DOHH2 (cell line): ENCODE measurements around the gene AP3D1.

Source experiments
- H3F3A ChIP-seq: fragments of 200-600 bp; sonication (generic), shearing (Covaris generic); 2 replicates; pipeline ENCODE4 v1.6.0; 2016; ENCODE audit warnings: antibody characterized with exemption, mild to moderate bottlenecking; ENCODE audit not compliant: control insufficient read depth, insufficient read depth
- H3K27ac ChIP-seq: fragments of 200-600 bp; sonication (generic); 2 replicates; pipeline ENCODE4 v1.5.1; 2014; ENCODE audit warnings: low read depth, mild to moderate bottlenecking, low read length, moderate library complexity
- H3K27me3 ChIP-seq: fragments of 200-600 bp; sonication (generic); 2 replicates; pipeline ENCODE4 v1.6.1; 2014; ENCODE audit warnings: mild to moderate bottlenecking, low read length, mixed read lengths; ENCODE audit not compliant: control insufficient read depth
- H3K36me3 ChIP-seq: fragments of 200-600 bp; sonication (generic); 2 replicates; pipeline ENCODE4 v1.6.1; 2014; ENCODE audit warnings: mild to moderate bottlenecking, low read length, moderate library complexity, mixed read lengths; ENCODE audit not compliant: control insufficient read depth
- H3K4me1 ChIP-seq: fragments of 200-600 bp; sonication (generic); 2 replicates; pipeline ENCODE4 v1.6.1; 2014; ENCODE audit warnings: mild to moderate bottlenecking, low read length, mixed read lengths; ENCODE audit not compliant: control insufficient read depth
- H3K4me2 ChIP-seq: fragments of 200-600 bp; sonication (generic); 2 replicates; pipeline ENCODE4 v1.6.0; 2014; ENCODE audit warnings: mild to moderate bottlenecking, low read length, moderate library complexity
- H3K4me3 ChIP-seq: fragments of 200-600 bp; sonication (generic); 2 replicates; pipeline ENCODE4 v1.5.1; 2014; ENCODE audit warnings: mild to moderate bottlenecking, low read length, mixed read lengths
- H3K79me2 ChIP-seq: fragments of 200-600 bp; sonication (generic); 2 replicates; pipeline ENCODE4 v1.6.1; 2014; ENCODE audit warnings: mild to moderate bottlenecking, low read length, mixed read lengths; ENCODE audit not compliant: control insufficient read depth
- H3K9me2 ChIP-seq: fragments of 200-600 bp; sonication (generic); replicated peaks from 2 replicates; pipeline ENCODE4 v1.6.1; 2014; ENCODE audit warnings: mild to moderate bottlenecking, low read length, mixed read lengths; ENCODE audit not compliant: control insufficient read depth
- H3K9me3 ChIP-seq: fragments of 200-600 bp; sonication (generic); 2 replicates; pipeline ENCODE4 v1.6.1; 2014; ENCODE audit warnings: antibody characterized with exemption, low read length, mixed read lengths; ENCODE audit not compliant: control insufficient read depth, insufficient read depth
- H4K20me1 ChIP-seq: fragments of 200-600 bp; sonication (generic); 2 replicates; pipeline ENCODE4 v1.6.0; 2014; ENCODE audit warnings: low read depth, mild to moderate bottlenecking, antibody characterized with exemption, low read length, moderate library complexity; ENCODE audit not compliant: control insufficient read depth, insufficient read depth
- EZH2phosphoT487 ChIP-seq: fragments of 200-600 bp; sonication (generic); IDR thresholded peaks from 2 replicates; pipeline ENCODE4 v1.6.1; 2017; ENCODE audit warnings: borderline replicate concordance, mild to moderate bottlenecking, antibody characterized with exemption, low read length, moderate library complexity, mixed read lengths
- TF ChIP-seq, protein P1 (sequence below): fragments of 200-600 bp; sonication (generic); IDR thresholded peaks from one replicate; pipeline ENCODE4 v1.5.1; 2014; ENCODE audit warnings: antibody characterized with exemption, mild to moderate bottlenecking, low read depth, low read length; ENCODE audit not compliant: poor library complexity, severe bottlenecking

The AP3D1 gene

DNA sequence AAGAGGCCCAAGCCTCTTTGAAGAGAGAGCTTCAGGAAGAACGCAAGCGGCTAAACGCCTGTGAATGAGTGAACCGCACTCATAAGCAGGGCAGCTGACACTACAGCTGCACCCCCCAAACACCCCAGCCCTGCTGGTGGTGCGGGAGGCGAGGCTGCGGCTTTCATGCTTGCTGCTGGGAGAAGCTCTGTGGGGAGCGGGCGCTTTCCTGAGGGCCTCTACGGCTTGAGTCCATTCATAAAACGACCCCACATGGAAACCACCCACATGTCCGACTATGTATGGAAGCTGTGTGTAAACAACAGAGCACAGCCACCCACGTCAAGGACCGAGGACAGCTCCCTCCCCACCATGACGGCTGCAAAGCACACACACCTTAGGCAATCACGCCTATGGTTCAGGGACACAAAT is 5.5 kb downstream of the AP3D1 start:
- Histone ChIP-seq H3K36me3 (peaks cover 15% of the 10 kb centered on the region), H3K27me3 (no peaks in the 10 kb centered on the region), H3K4me3 (no peak overlapping the region), H3K4me2 (no peak overlapping the region), H3K4me1 (peaks cover 22% of the 10 kb centered on the region), H3K27ac (no peak overlapping the region), H3K79me2 (peaks cover 98% of the 10 kb centered on the region), H3K9me2 (no peaks in the 10 kb centered on the region), H3F3A (no peaks in the 10 kb centered on the region), H4K20me1 (peaks cover 10% of the 10 kb centered on the region; the same call in 1 of the 2 replicates), H3K9me3 (no peaks in the 10 kb centered on the region)
- TF ChIP-seq EZH2phosphoT487 = no peak
- TF ChIP-seq, protein P1, sequence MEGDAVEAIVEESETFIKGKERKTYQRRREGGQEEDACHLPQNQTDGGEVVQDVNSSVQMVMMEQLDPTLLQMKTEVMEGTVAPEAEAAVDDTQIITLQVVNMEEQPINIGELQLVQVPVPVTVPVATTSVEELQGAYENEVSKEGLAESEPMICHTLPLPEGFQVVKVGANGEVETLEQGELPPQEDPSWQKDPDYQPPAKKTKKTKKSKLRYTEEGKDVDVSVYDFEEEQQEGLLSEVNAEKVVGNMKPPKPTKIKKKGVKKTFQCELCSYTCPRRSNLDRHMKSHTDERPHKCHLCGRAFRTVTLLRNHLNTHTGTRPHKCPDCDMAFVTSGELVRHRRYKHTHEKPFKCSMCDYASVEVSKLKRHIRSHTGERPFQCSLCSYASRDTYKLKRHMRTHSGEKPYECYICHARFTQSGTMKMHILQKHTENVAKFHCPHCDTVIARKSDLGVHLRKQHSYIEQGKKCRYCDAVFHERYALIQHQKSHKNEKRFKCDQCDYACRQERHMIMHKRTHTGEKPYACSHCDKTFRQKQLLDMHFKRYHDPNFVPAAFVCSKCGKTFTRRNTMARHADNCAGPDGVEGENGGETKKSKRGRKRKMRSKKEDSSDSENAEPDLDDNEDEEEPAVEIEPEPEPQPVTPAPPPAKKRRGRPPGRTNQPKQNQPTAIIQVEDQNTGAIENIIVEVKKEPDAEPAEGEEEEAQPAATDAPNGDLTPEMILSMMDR = no peak

DNA sequence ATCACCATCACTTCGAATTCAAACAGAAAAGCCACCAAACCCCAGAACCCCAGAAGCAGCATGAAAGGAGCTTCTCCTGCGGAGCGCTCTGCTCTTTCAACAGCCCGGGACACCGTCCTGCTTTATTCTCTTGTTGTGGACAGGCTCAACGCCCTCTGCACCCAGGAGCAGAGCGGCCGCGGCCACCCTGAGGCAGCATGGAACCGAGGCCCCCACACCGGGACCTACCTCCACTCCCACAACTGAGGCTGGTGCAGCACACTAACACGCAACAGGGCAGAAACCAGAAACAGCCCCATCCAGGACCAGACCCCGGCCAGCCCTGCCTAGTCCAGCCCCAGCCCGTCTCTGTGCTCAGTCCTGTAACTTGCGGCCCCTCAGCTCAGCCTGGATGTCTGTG is 7.2 kb downstream of the AP3D1 start:
- H3K36me3 ChIP-seq = peaks cover 5% of the 10 kb centered on the region; the same call in 1 of the 2 replicates
- H3K27me3 ChIP-seq = no peaks in the 10 kb centered on the region
- peaks cover 9% of the 10 kb centered on the region; the same call in 1 of the 2 replicates for H3K4me1 ChIP-seq
- H3F3A ChIP-seq = no peaks in the 10 kb centered on the region
- TF ChIP-seq EZH2phosphoT487 = no peak
- TF ChIP-seq, protein P1 = no peak
- H3K27ac ChIP-seq = no peak overlapping the region
- no peak overlapping the region for H3K4me2 ChIP-seq
- H3K9me2 ChIP-seq = no peaks in the 10 kb centered on the region
- no peaks in the 10 kb centered on the region for H3K9me3 ChIP-seq
- H3K79me2 ChIP-seq = peaks cover 98% of the 10 kb centered on the region
- no peak overlapping the region for H3K4me3 ChIP-seq
- 0 out of 2 replicates have a peak, but pooled peaks cover 5% of the 10 kb centered on the region for H4K20me1 ChIP-seq

DNA sequence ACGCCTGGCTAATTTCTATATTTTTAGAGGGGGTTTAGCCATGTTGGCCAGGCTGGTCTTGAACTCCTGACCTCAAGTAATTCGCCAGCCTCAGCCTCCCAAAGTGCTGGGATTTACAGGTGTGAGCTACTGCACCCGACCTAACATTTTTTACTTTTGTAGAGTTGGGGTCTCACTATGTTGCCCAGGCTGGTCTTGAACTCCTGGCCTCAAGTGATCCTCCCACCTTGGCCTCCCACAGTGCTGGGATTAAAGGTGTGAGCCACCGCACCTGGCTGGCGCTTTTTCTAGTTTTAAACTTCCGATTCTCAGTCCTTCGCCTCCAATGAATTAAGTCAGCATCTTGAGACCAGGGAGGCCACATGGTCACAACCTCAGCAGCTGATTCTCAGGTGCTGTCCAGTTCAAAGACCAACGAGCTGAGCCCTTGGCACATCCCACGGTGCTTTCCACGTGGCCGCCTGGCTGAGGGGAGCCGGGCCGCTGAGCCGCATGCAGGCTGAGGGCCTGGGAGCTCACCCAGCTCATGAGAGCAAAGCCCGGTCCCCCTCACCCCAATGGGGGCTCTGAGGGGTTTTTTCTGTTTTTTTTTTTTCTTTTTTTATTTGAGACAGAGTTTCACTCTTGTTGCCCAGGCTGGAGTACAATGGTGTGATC is 9.1 kb downstream of the AP3D1 start:
- Histone ChIP-seq H3K79me2 (peaks cover 81% of the 10 kb centered on the region), H3K4me1 (0 out of 2 replicates have a peak, but pooled peaks cover 3% of the 10 kb centered on the region), H3K4me3 (no peak overlapping the region), H3K36me3 (peaks cover 17% of the 10 kb centered on the region), H3K27ac (no peak overlapping the region), H3K4me2 (no peak overlapping the region), H4K20me1 (no peaks in the 10 kb centered on the region), H3K27me3 (no peaks in the 10 kb centered on the region), H3K9me2 (no peaks in the 10 kb centered on the region), H3K9me3 (no peaks in the 10 kb centered on the region), H3F3A (no peaks in the 10 kb centered on the region)
- TF ChIP-seq, protein P1 = no peak
- TF ChIP-seq EZH2phosphoT487 = no peak
